GM19397 (cell line): Measurements from ENCODE around the gene SLC17A1.

Experiments
- ATAC-seq: cut with Tn5 transposase; IDR thresholded peaks from one replicate; pipeline ENCODE4 v1.9.1; 2021; ENCODE audit warnings: mild to moderate bottlenecking, moderate library complexity; ENCODE audit not compliant: unreplicated experiment

The SLC17A1 gene, protein sequence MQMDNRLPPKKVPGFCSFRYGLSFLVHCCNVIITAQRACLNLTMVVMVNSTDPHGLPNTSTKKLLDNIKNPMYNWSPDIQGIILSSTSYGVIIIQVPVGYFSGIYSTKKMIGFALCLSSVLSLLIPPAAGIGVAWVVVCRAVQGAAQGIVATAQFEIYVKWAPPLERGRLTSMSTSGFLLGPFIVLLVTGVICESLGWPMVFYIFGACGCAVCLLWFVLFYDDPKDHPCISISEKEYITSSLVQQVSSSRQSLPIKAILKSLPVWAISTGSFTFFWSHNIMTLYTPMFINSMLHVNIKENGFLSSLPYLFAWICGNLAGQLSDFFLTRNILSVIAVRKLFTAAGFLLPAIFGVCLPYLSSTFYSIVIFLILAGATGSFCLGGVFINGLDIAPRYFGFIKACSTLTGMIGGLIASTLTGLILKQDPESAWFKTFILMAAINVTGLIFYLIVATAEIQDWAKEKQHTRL

GRCh38 chr6:25831532-25832306 is at the start of gene SLC17A1:
Gene SLC17A1, minus strand, starts transcription at chr6:25832052. Its CDS starts 1,495 bp downstream, at chr6:25830557.
- no peak for ATAC-seq

DNA sequence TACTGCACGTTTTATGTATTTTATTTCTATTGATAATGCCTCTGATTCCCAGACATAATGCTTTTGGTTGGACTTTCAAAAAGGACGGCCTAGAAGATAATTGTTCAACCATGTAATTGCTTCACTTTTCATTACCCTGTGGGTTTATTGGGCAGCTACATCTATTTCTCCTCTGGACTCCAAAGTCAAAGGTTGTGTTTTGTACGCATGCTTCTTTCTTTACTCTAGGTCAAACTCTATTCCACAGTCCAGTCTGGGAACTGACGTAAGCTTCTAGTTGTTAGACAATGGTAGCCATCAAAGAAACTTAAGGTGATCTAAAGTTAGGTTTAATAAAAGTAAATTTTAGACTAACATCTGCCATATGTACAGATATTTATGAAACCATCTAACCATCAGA is 48.7 kb upstream of the SLC17A1 start:
- ATAC-seq: no peak

DNA sequence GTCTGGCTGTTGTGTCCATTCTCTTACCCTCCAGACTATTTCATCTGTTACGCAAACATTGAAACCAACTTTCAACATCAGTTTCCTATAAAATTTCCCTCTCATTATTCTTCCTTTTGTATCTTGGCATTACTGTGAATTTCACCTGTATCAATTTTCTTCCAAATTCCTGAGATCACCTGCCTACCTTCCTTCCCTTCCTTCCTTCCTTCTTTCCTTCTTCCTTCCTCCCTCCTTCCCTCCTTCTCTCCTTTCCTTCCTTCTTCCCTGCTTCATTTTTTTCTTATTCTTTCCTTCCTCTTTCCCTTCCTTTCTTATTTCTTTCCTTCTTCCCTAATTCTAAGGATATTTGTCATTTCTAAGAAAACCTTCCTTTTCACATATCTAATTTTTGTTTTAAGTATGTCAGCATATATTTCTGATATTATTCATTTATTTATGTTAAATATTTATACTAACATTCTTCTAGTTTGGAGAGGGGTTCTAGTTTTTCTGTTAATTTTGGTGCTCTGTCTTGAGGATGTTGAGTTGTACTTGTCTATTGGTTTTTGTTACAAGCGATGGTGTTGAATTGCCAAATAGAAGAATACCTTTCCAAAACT is 47.0 kb upstream of the SLC17A1 start:
- ATAC-seq: no peak

GRCh38 chr6:25875926-25876602 is 44.2 kb upstream of the SLC17A1 start:
- ATAC-seq: no peak

DNA sequence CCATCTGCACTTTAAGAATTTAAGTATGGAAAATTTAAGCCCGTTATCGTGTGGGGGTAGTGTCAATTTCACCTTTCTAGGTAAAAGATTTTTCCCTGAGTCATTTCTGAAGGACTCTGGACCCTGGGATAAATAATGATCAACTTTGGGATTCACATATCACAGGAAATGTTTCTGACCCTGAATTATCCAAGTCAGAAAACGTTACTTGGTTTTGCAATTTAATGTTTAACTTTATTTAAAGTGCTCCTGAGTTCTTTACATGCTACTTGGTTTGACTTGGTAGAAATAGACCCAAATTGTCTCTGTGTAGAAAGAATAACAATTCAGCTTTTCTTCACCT is 43.7 kb upstream of the SLC17A1 start:
- no peak for ATAC-seq

DNA sequence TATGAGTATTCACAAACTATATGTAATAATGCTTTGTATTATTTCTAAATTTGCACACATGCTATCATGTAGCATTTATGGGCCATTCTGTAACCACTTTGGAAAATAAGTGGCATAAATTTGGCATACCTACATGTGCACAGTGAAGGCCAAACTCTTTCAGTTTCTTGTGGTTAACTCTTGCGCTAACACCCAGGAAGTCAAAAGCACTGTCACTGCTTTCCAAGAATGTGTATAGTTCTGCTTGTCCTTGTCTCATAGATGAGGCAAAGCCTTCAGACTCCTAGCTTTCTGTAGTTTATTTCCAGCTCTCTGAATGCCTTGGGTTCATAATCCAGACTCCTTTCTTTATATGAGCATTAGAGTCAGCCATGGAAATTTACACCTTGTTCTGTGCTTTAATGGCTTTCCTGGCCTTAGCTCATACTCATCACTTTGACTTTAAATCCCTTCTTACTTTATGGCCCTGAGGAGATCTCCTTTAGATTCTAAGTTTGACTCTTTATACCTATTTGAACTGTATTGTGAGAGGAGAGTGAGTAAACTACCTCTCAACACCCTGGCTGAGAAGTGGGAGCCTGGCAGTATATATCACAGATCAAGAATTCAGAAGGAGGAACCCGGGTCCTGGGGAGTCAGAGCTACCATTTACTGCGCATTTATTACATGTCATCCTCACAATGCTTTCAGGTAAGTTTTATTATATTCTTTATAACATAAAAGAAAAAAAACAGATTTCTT is 43.1 kb upstream of the SLC17A1 start:
- no peak for ATAC-seq

DNA sequence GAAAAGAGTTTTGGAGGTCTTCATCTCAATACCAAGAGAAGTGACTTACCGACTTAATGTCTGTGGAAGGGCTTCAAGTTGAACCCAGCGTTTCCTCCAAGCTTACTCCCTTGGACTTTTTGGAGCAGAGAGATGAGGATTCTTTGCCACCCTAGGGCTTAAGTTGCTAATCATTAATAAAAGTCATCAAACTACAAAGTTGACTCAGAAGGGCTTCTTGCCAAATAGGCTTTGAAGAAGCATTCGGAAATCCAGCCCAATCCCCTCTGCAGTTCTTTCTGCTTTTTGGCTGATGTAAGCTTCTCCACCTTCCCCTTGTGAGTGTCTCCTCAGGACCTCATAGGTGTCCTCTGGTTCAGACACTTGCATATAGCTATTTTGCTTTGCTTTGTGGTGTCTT is 42.3 kb upstream of the SLC17A1 start, which contains the start of gene SLC17A3:
Gene SLC17A3 (minus strand): TSS at position 126 of the 400 bp plus-strand sequence. CDS start 5,856 bp downstream, outside the sequence.
- no peak for ATAC-seq

- ATAC-seq: no peak
Measured at GRCh38 chr6:25872814-25873213, 41.0 kb upstream of the SLC17A1 start.

DNA sequence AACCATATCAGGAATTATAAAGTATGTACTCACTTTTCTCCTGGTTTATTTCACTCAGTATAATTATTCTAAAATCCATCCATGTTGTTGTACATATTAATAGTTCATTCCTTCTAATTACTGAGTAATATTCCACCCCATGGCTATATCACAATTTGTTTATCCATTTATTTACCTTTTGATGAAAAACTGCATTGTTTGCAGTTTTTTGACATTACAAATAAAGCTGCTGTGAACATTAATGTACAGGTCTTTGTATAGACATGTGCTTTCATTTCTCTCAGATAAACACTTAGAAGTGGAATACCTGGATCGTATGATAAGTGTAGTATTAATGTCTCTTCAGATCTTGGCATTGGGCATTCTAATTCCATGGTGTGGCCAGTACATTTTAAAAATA is 38.0 kb upstream of the SLC17A1 start:
- ATAC-seq: no peak

- ATAC-seq: no peak
Measured at GRCh38 chr6:25868436-25869183, 36.8 kb upstream of the SLC17A1 start.

GRCh38 chr6:25866011-25866410 is 34.2 kb upstream of the SLC17A1 start:
- no peak for ATAC-seq

DNA sequence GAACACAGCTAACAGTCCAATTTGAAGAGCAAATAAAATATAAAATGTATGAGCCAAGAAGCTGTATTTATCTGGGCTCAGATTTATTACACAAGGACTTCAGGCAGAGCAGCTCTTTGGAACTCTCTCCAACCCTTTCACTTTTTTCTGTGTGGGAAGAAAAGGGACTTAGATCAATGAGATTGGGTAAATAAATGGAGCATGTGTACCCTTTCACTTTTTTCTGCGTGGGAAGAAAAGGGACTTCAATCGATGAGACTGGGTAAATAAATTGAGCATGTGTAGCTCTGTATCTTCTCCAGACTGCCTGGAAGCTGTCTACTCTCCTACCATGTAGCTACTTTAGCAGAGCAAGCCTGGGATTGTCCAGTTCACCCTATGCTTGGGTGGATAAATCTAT is 31.5 kb upstream of the SLC17A1 start:
- ATAC-seq: no peak

- ATAC-seq: no peak
Measured at GRCh38 chr6:25862199-25862598, 30.3 kb upstream of the SLC17A1 start.

DNA sequence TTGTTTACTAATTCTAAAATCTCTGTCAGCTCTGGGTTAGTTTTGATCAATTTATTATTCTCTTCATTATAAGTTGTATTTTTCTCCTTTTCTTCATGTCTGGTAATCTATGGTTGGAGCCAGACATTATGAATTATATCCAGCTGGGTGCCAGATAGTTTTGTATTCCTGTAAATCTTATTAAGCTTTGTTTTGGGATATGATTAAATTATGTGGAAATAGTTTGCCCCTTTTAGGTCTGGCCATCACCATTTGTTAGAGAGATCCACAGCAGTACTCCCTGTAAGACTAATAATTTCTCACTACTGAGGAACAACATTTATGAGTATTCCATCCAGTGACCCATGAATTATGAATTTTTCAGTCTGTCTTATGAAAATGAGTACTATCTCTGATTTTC is 20.9 kb upstream of the SLC17A1 start:
- no peak for ATAC-seq

DNA sequence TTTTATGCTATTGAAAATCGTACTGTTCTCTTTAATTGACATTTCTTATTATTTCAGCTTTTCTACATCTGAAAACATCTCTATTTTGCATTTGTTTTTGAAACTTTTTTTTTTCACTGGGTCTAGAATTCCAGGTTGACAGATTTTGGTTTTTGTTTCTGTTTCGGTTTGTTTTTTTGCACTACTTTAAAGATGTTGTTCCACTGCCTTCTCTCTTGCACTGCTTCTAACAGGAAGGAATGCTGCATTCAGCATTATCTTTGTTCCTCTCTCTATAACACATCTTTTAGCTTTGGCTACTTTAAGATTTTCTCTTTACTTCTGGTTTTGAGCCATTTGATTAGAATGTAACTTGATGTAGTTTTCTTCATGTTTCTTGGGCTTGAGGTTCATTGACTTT is 20.1 kb upstream of the SLC17A1 start:
- ATAC-seq: no peak

GRCh38 chr6:25844518-25844917 is 12.7 kb upstream of the SLC17A1 start:
- ATAC-seq: no peak

GRCh38 chr6:25842526-25842925 is 10.7 kb upstream of the SLC17A1 start:
- no peak for ATAC-seq

- ATAC-seq: no peak
Measured at GRCh38 chr6:25835442-25836283, 3.8 kb upstream of the SLC17A1 start.

DNA sequence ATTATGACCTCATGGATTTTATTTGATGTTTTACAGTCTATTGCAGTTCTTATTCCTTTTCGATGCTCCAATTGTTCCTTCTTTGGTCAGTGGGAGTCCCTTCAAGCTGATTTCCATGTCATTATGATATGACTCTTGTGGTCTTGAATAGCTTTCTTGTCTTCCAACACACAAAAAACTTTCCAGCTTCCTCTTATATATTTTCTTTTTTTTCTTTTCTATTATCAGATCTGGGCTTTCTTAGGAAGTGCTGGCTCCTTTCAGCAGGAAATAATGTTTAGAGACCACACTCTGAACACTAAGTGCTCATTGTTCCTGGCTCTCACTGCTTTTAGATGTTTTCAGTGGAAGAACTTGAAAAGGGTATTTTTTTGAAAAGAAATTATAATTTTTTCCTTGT is 3.1 kb upstream of the SLC17A1 start:
- ATAC-seq: no peak
